OCI-M1 (cell line): ENCODE results near the gene RYR2.

Experiments
- DNase-seq: peaks from one replicate; lab custom pipeline; 2025; lab: John Stamatoyannopoulos, UW

Gene RYR2

GRCh38 chr1:237861944-237862343, 820.0 kb downstream of the RYR2 start:
- DNase-seq, result no peak

- no peak for DNase-seq
Measured at GRCh38 chr1:237863234-237863633, 821.2 kb downstream of the RYR2 start.

DNA sequence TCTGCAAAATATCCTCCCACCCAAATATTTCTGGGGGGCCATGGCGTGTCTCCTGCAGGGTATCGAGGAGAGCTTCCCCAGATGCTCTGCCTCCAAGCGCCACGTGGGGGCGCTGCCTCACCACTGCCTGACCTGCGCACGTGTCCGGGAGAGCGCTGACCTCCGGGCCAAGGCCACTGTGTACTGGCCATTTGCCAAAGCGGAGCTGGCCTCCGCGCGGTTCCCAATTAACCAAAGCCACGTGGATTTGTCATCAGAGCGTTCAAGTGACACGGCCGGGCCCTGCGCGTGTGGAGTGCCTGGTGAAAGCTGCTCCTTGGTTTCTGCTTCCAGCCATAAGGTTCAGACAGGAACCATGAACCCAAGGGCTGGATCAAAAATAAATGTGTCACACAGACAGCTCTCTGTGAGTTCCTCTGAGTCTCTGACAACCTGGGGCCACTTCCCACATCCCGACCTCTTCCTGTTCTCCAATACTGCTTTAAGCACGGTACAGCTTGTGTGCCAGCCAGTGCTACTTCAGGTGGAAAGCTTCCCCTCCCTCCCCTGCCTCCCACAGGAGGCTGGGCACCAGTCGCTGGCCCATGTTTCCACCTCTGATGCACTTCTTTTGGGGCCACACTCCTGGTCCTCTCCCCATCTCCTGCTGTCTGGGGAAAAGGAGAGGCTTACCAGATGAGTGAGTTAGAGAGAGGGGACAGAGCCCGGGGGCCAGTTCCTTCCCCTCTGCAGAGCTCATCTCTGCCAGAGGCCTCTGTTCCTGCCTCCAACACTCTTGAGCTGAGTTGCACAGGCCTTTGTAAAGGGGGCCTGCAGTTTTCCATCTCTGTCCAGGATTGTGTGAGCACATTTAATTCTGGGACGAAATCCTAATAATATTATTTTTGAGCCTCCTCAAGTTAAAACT, 822.6 kb downstream of the RYR2 start:
- DNase-seq, result peak; percentile 80

DNA sequence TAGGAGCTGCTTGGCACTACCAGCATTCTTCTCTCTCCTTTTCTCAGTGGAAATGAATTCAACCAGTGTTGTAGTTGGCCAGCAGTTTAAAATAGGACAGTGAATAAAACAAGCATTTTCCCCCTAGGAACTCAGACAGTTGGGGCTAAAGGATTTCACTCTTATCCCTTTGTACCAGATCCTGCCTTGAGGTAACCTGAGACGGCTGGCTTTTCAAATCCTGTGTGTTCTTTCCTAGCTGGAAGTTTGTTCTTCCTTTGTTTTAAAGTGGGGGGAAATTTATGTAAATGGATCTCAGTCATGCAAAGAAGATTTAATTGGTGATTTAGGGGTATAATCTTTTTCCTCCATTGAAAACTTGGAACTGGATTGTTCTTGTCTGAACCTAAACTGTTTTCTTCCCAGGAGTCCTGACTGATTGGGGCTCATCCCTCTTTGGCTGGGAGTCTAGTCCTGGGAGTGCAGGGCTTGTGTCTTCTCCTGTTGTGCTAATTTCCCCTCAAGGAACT, 825.5 kb downstream of the RYR2 start:
- no peak for DNase-seq

DNA sequence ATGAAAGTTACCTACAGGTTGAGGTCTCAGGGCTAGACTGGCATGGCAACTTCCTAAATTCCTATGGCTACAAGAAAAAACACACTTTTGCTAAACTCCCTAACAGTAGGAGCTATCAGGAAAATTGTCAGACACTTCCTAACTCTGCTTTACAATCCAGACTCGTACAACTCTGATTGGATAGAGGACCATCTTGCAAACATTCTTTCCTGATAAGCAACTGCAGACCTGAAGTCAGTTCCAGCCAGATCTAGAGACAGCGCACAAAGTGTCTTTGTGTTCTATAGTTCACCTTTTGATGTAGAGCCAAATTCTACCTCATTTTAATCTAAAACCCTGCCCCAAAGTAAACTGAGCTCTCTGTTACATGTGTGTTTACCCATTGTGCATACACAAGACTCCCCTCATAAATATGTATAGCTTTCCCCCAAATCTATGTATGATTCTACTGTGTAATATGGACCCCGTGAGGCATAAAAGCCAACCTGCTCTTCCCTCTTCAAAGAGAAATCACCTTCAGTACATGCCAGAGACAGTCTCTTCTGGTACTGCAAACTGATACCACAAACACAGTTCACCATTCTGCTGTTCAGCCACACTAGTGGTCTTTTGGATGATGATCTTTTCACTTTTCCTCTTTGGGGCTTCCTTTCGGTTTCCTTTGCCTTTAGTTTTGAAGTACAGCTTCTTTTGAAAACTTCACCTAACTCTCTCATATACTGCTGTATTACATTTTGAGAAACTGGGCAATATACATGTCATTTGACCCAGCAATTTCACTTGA, 827.0 kb downstream of the RYR2 start:
- DNase-seq, result no peak

DNA sequence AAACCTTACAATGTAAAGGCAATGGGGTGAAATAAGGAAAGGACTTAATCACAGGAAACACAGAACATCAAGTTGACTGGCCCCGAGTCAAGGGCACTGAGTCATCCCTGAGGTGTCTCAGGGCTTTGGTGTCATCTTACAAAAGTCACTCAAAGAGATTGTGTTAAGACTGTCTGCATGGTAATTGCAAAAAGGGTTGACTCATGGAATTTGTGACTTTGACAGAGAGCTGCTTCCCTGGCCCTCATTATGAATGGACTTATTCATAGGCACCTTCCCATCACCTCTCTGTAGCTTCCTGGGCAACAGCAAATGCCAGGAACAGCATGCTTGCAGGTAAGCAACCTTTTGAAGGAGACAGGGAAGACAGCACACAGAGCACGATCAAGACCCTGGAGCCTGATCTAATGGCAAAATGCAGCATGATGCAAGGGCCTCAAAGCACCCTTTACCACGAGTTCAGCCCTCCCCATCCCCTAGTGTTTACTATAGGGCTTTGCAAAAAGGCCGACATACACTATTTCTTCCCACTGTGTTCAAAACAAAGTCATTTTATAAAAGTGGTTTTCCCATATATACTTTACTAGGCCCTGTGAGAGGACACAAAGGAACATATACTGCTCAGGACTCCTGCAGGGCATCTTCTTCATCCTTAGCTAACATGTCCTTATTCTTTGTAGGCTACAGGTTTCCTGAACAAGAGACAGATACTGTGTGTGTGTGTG, 831.7 kb downstream of the RYR2 start:
- peak; percentile 49 for DNase-seq

DNA sequence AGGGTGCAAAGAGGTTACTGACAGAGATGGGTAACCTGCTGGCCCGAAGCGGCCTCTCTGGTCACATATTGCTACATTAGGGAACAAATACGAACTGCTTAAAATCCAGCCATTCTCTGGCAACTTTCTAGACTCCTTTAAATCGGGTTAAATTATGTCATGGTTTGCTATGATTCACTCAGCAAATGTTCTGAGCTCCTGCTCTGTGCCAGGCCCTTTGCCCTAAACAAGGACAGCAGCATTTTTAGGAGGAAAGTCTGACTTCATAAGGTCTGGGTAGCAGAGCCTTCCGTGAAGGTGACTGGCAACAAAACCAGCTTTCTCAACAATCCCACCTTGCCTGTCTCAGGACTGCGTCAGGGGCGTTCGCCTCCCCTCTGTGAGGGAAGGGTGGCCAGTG, 833.3 kb downstream of the RYR2 start:
- no peak for DNase-seq

DNA sequence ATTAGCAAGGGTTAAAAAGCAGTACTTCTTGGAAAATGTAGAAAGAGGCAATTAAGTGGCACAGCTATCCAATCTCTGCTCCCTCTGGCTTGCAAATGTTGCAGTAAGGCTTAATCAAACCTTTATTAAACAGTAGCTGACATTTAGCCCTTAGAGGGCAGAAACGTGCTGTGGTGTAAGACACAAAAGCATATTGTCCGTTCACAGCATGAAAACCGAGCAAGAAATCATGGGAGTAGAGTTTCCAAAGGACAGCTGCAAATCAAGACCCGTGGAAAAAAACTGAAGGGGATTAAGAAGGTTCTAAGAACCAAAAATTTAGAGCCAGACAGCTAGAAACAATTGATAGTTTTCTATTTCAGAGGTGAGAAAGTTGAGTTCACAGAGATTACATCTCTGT, 835.6 kb downstream of the RYR2 start:
- no peak for DNase-seq

DNA sequence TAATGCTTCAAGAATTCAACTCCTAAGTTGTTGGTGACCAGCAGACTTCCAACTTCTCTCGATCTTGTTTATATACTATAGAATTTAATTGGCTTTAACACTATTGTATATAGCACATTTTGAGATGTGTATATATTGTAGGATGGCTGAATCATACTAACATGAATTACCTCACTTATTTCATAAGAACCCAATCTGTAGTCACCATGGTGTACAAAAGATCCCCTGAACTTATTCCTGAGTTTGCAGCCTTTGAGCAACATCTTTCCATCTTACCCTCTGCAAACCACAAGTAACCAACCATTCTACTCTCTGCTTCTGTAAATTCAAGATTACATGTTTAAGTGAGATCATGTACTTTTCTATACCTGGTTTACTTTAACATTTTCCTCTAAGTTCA, 836.4 kb downstream of the RYR2 start:
- no peak for DNase-seq

- no peak for DNase-seq
Measured at GRCh38 chr1:237879195-237879594, 837.2 kb downstream of the RYR2 start.
